NT2/D1 (cell line): ENCODE data around the gene SLC35F3.

Source experiments
- SUZ12 ChIP-seq: IDR thresholded peaks from 2 replicates; pipeline ENCODE4 v1.6.1; 2011; ENCODE audit not compliant: insufficient read length, insufficient read depth; ENCODE audit errors: extremely low read depth
- YY1 ChIP-seq: IDR thresholded peaks from 2 replicates; pipeline ENCODE4 v1.6.1; 2011; ENCODE audit not compliant: insufficient read length, insufficient read depth
- ZNF274 ChIP-seq: IDR thresholded peaks from 2 replicates; pipeline ENCODE4 v1.6.1; 2011; ENCODE audit warnings: mild to moderate bottlenecking, low read depth, low read length

DNA sequence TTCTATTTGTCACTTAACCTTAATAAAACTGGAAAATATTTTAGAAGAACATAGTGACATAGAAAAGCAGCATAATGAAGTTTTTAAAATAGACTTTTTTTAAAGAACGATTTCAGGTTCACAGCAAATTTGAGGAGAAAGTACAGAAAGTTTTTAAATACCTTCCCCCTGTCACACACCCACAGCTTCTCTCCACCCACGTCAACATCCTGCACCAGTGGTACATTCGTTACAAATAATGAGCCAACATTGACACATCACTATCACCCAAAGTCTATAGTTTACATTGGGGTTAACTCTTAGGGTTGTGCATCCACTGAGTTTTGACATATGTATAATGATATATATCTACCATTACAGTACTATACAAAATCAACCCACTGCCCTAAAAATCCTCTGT is 3.0 kb upstream of the SLC35F3 start:
- TF ChIP-seq YY1 (no peak), ZNF274 (no peak), SUZ12 (no peak)
